Stimulated activated CD8-positive, alpha-beta memory T cell treated with anti-CD3 and anti-CD28 coated beads, Interleukin-12 subunit alpha, Interleukin-12 subunit beta, amount 100 ng/mL, for 4 hours (primary cell): ENCODE data around the gene GCKR.

Experiments
- DNase-seq: peaks from one replicate; pipeline ENCODE4 v3.0.0-alpha.2; 2020; ENCODE audit warnings: low read depth

Gene GCKR

DNA sequence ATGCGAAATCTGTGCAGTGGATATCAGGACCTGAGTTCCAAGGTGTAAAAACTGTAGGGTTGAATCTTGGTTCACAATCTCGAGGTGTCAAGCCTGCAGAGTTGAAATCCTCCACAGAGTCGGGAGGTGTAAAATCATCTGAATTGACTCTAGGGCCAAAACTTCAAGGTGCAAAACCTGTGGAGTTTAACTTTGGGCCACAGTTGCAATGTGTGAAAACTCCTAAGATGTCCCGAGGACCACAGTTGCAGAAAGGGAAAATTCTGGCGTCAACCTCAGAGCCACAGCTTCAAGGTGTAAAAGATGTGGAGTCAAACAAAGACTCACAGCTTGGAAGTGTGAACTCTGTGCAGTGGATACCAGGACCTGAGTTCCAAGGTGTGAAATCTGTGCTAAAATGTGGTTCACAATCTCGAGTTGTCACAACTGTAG lies 76.4 kb downstream of the GCKR start:
- DNase-seq = no peak
